ENCODE data around the gene PGLYRP4.

PGLYRP4 gene

DNA sequence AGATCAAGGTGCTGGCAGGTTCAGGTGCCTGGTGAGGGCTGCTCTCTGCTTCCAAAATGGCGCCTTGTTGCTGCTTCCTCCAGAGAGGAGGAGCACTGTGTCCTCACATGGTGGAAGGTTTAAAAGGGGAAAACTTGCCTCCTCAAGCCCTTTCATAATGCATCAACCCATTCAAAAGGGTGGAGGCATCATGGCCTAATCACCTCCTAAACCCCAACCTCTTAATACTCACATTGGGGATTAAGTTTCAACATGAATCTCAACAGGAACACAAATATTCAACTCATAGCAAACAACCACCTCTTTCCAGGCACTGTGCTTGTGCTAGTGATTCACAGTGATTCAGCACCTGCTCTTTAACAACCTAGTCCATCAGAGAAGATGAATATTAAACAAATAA lies 22.6 kb upstream of the PGLYRP4 start:
- Histone ChIP-seq H3K4me1 (ENCODE audit: control insufficient read depth, insufficient read depth, low read length) (no peaks in the 10 kb centered on the region), H3K4me3 (ENCODE audit: low read length) (no peak overlapping the region), H3K27me3 (ENCODE audit: control insufficient read depth, insufficient read depth, low read length) (no peaks in the 10 kb centered on the region), H3K9ac (ENCODE audit: low read length) (no peak overlapping the region), H3K9me3 (ENCODE audit: control insufficient read depth, low read length) (no peaks in the 10 kb centered on the region), H3K36me3 (ENCODE audit: control insufficient read depth, insufficient read depth, low read length) (no peaks in the 10 kb centered on the region)

DNA sequence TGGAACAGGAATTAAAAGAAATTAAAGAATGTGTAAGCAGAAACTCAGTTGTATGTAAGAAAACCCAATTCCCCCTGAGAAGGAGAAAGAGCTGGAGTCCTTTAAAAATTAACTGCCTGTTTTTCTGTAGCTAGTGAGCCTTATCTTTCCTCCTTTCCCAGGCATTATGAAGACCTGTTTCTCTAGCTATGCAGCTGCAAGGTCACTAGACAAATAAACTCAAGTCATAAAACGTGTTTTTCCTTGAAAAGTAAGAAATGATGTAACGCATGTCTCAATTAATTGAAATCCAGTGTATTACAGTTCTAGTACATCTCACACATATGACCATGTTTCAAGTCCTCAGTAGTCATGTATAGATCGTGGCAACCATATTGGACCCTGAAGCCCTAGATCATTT lies 21.5 kb upstream of the PGLYRP4 start:
- no peaks in the 10 kb centered on the region for H3K4me1 ChIP-seq (ENCODE audit: control insufficient read depth, insufficient read depth, low read length)
- H3K36me3 ChIP-seq (ENCODE audit: control insufficient read depth, insufficient read depth, low read length), result no peaks in the 10 kb centered on the region
- no peak overlapping the region for H3K9ac ChIP-seq (ENCODE audit: low read length)
- no peak overlapping the region for H3K4me3 ChIP-seq (ENCODE audit: low read length)
- no peaks in the 10 kb centered on the region for H3K9me3 ChIP-seq (ENCODE audit: control insufficient read depth, low read length)
- peaks cover 5% of the 10 kb centered on the region for H3K27me3 ChIP-seq (ENCODE audit: control insufficient read depth, insufficient read depth, low read length)

GRCh38 chr1:153368495-153368894 lies 19.9 kb upstream of the PGLYRP4 start:
- H3K9ac ChIP-seq (ENCODE audit: low read length), result no peak overlapping the region
- H3K4me3 ChIP-seq (ENCODE audit: low read length), result no peak overlapping the region
- H3K9me3 ChIP-seq (ENCODE audit: control insufficient read depth, low read length), result no peaks in the 10 kb centered on the region
- peaks cover 5% of the 10 kb centered on the region for H3K27me3 ChIP-seq (ENCODE audit: control insufficient read depth, insufficient read depth, low read length)
- no peaks in the 10 kb centered on the region for H3K4me1 ChIP-seq (ENCODE audit: control insufficient read depth, insufficient read depth, low read length)
- H3K36me3 ChIP-seq (ENCODE audit: control insufficient read depth, insufficient read depth, low read length), result no peaks in the 10 kb centered on the region

GRCh38 chr1:153367090-153367489 lies 18.4 kb upstream of the PGLYRP4 start:
- H3K9ac ChIP-seq (ENCODE audit: low read length), result no peak overlapping the region
- H3K4me1 ChIP-seq (ENCODE audit: control insufficient read depth, insufficient read depth, low read length), result no peaks in the 10 kb centered on the region
- H3K4me3 ChIP-seq (ENCODE audit: low read length), result no peak overlapping the region
- peaks cover 5% of the 10 kb centered on the region for H3K27me3 ChIP-seq (ENCODE audit: control insufficient read depth, insufficient read depth, low read length)
- H3K9me3 ChIP-seq (ENCODE audit: control insufficient read depth, low read length), result no peaks in the 10 kb centered on the region
- H3K36me3 ChIP-seq (ENCODE audit: control insufficient read depth, insufficient read depth, low read length), result no peaks in the 10 kb centered on the region

DNA sequence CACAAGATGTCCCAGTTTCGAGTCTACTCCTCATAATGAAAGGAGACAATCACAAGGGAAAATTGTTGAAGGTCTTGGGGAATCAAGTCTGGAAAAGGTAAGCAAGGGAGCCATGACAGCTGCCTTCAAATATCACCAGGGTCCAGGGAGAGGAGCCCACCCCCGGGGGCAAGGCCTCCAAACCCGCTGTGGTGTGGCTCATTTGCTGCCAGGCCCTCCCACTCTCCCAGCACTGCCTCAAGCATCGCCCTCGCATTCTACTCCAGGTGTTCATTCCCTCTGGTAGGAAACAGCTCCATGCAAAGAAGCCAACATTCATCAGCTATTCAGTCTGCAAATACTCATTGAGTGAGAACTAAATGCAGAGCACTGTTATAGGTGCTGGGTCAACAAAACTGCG lies 17.6 kb upstream of the PGLYRP4 start:
- no peaks in the 10 kb centered on the region for H3K4me1 ChIP-seq (ENCODE audit: control insufficient read depth, insufficient read depth, low read length)
- no peak overlapping the region for H3K4me3 ChIP-seq (ENCODE audit: low read length)
- H3K27me3 ChIP-seq (ENCODE audit: control insufficient read depth, insufficient read depth, low read length), result peaks cover 5% of the 10 kb centered on the region
- H3K36me3 ChIP-seq (ENCODE audit: control insufficient read depth, insufficient read depth, low read length), result no peaks in the 10 kb centered on the region
- no peaks in the 10 kb centered on the region for H3K9me3 ChIP-seq (ENCODE audit: control insufficient read depth, low read length)
- no peak overlapping the region for H3K9ac ChIP-seq (ENCODE audit: low read length)

- no peaks in the 10 kb centered on the region for H3K9me3 ChIP-seq (ENCODE audit: control insufficient read depth, low read length)
These were observed 17.1 kb upstream of the PGLYRP4 start for GRCh38 chr1:153365696-153366095.

GRCh38 chr1:153364766-153365666 lies 16.4 kb upstream of the PGLYRP4 start:
- no peaks in the 10 kb centered on the region for H3K36me3 ChIP-seq (ENCODE audit: control insufficient read depth, insufficient read depth, low read length)
- no peaks in the 10 kb centered on the region for H3K4me1 ChIP-seq (ENCODE audit: control insufficient read depth, insufficient read depth, low read length)
- no peaks in the 10 kb centered on the region for H3K9me3 ChIP-seq (ENCODE audit: control insufficient read depth, low read length)
- H3K4me3 ChIP-seq (ENCODE audit: low read length), result no peak overlapping the region
- H3K9ac ChIP-seq (ENCODE audit: low read length), result no peak overlapping the region
- peaks cover 5% of the 10 kb centered on the region for H3K27me3 ChIP-seq (ENCODE audit: control insufficient read depth, insufficient read depth, low read length)

More at GRCh38 chr1:153365696-153366095, 17.1 kb upstream of the PGLYRP4 start:
- Histone ChIP-seq H3K4me1 (ENCODE audit: control insufficient read depth, insufficient read depth, low read length) (no peaks in the 10 kb centered on the region), H3K9ac (ENCODE audit: low read length) (no peak overlapping the region), H3K36me3 (ENCODE audit: control insufficient read depth, insufficient read depth, low read length) (no peaks in the 10 kb centered on the region), H3K4me3 (ENCODE audit: low read length) (no peak overlapping the region), H3K27me3 (ENCODE audit: control insufficient read depth, insufficient read depth, low read length) (peaks cover 5% of the 10 kb centered on the region)

GRCh38 chr1:153364156-153364555 lies 15.5 kb upstream of the PGLYRP4 start:
- Histone ChIP-seq H3K27me3 (ENCODE audit: control insufficient read depth, insufficient read depth, low read length) (peaks cover 5% of the 10 kb centered on the region), H3K9ac (ENCODE audit: low read length) (no peak overlapping the region), H3K4me1 (ENCODE audit: control insufficient read depth, insufficient read depth, low read length) (no peaks in the 10 kb centered on the region), H3K4me3 (ENCODE audit: low read length) (no peak overlapping the region), H3K9me3 (ENCODE audit: control insufficient read depth, low read length) (no peaks in the 10 kb centered on the region), H3K36me3 (ENCODE audit: control insufficient read depth, insufficient read depth, low read length) (no peaks in the 10 kb centered on the region)

GRCh38 chr1:153363641-153364040 lies 15.0 kb upstream of the PGLYRP4 start:
- H3K4me1 ChIP-seq (ENCODE audit: control insufficient read depth, insufficient read depth, low read length), result no peaks in the 10 kb centered on the region
- no peak overlapping the region for H3K4me3 ChIP-seq (ENCODE audit: low read length)
- H3K36me3 ChIP-seq (ENCODE audit: control insufficient read depth, insufficient read depth, low read length), result no peaks in the 10 kb centered on the region
- no peak overlapping the region for H3K9ac ChIP-seq (ENCODE audit: low read length)
- peaks cover 5% of the 10 kb centered on the region for H3K27me3 ChIP-seq (ENCODE audit: control insufficient read depth, insufficient read depth, low read length)
- no peaks in the 10 kb centered on the region for H3K9me3 ChIP-seq (ENCODE audit: control insufficient read depth, low read length)

GRCh38 chr1:153362187-153362775 lies 13.6 kb upstream of the PGLYRP4 start:
- H3K4me1 ChIP-seq (ENCODE audit: control insufficient read depth, insufficient read depth, low read length), result no peaks in the 10 kb centered on the region
- H3K4me3 ChIP-seq (ENCODE audit: low read length), result no peak overlapping the region

GRCh38 chr1:153361480-153362109 lies 13.0 kb upstream of the PGLYRP4 start:
- H3K4me3 ChIP-seq (ENCODE audit: low read length), result no peak overlapping the region
- H3K36me3 ChIP-seq (ENCODE audit: control insufficient read depth, insufficient read depth, low read length), result no peaks in the 10 kb centered on the region
- no peak overlapping the region for H3K9ac ChIP-seq (ENCODE audit: low read length)
- H3K27me3 ChIP-seq (ENCODE audit: control insufficient read depth, insufficient read depth, low read length), result peaks cover 5% of the 10 kb centered on the region
- no peaks in the 10 kb centered on the region for H3K9me3 ChIP-seq (ENCODE audit: control insufficient read depth, low read length)
- H3K4me1 ChIP-seq (ENCODE audit: control insufficient read depth, insufficient read depth, low read length), result no peaks in the 10 kb centered on the region

More at GRCh38 chr1:153362187-153362775, 13.6 kb upstream of the PGLYRP4 start:
- Histone ChIP-seq H3K9me3 (ENCODE audit: control insufficient read depth, low read length) (no peaks in the 10 kb centered on the region), H3K27me3 (ENCODE audit: control insufficient read depth, insufficient read depth, low read length) (peaks cover 5% of the 10 kb centered on the region), H3K9ac (ENCODE audit: low read length) (no peak overlapping the region), H3K36me3 (ENCODE audit: control insufficient read depth, insufficient read depth, low read length) (no peaks in the 10 kb centered on the region)
